Testis (tissue), 3 donors: ENCODE measurements around the gene ZFP62. TPM values are rescaled to one million over a fixed set of nuclear protein-coding genes. Genes with fewer than 3 reads are reported as not detected.

ENCODE experiments used
- DNase-seq: peaks from one replicate; pipeline ENCODE4 v3.0.0-alpha.2; 2019
- H3K27ac ChIP-seq, 2 donors: fragments of 200-600 bp; sonication (generic); one replicate each; pipeline ENCODE4 v1.5.1; 2019
- H3K27me3 ChIP-seq: fragments of 200-600 bp; sonication (generic); one replicate; pipeline ENCODE4 v1.5.1; 2019
- H3K36me3 ChIP-seq: fragments of 200-600 bp; sonication (generic); one replicate; pipeline ENCODE4 v1.5.1; 2017; ENCODE audit warnings: low read depth; ENCODE audit errors: missing control alignments
- H3K4me1 ChIP-seq: fragments of 200-600 bp; sonication (generic); one replicate; pipeline ENCODE4 v1.5.1; 2019
- H3K4me3 ChIP-seq, 2 donors: fragments of 200-600 bp; sonication (generic); one replicate each; pipeline ENCODE4 v1.5.1; 2017 to 2019
- H3K9me3 ChIP-seq: fragments of 200-600 bp; sonication (generic); one replicate; pipeline ENCODE4 v1.5.1; 2017
- POLR2A ChIP-seq: fragments of 450-650 bp; IDR thresholded peaks from one replicate; pipeline ENCODE4 v1.6.1; 2017; ENCODE audit warnings: antibody characterized with exemption, mild to moderate bottlenecking, moderate library complexity
- WGBS, 2 donors: methylation state at CpG; one replicate each; pipeline ENCODE4 v1.1.5; 2018; 5-methylcytosine and 5-hydroxymethylcytosine counted together
- intact Hi-C: fragments of 100-400 bp; cut with DNase I; formaldehyde crosslinking; loops from one replicate; pipeline ENCODE4 v1.15.1; 2023; ENCODE audit warnings: low total_unique reads
- polyA plus RNA-seq: library from polyadenylated mRNA; stranded (reverse); fragments of 350-450 nt; fragmentation: Illumina TruSeq; extraction: RNeasy Lipid Tissue Mini Kit (QIAGEN cat#74804); gene quantifications from one replicate; pipeline ENCODE4 v1.2.3, GENCODE V29; 2014; ENCODE audit warnings: low read depth, low replicate concordance; ENCODE audit not compliant: insufficient read depth
- total RNA-seq, 2 donors: library from RNA; depleted of rRNA; stranded (reverse); fragments of >200 nt; gene quantifications; one replicate each; pipeline ENCODE4 v1.2.3, GENCODE V29; 2016
- TF ChIP-seq, protein P1 (sequence below), 3 experiments: fragments of 450-650 bp in 2 of 3; fragments of 200-600 bp in 1 of 3; sonication (generic) in 1 of 3; IDR thresholded peaks; one replicate each; pipeline ENCODE4 v1.5.1; 2016 to 2019; ENCODE audit warnings: antibody characterized with exemption in 3 of 3, mild to moderate bottlenecking in 2 of 3, moderate library complexity in 1 of 3

Gene ZFP62
- total and polyA plus RNA-seq, 3 donors from 2014 or later = 27.1 to 32.3 (median 29.2) TPM

DNA sequence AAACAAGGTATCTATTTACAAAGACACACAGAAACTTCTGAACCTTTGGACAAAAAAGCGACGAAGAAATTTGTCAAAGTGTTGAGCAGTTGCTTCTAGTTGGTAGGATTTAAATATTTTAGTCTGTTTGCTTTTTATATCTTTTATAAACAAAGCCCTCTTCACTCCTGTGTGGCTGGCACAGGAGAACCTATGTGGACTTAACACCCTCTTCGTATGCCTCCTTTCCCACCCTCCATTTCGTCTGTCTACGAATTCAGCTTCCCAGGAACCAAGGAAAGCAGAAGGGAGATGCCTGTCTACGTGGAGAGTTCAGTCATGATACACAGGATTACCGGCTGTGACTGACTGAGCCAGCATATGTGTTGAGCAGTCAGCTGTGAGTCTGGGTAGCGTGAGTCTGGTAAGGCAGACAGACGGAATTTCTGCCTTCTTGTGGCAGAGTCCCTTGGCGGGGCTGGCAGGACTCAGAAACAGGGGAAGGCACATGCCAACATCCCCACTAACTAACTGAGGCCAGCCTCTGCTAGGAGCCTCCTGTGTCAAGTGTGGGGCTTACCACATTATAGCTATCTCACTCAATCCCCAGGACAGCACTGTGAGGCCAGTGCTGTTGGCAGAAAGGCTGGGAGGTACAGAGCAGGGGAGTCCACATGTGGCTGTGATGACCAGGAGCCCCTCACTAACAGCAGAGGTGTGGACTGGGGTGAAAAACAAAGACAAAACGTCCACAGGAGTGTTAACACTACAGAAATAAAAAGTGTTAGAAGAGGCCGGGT is 13.9 kb upstream of the ZFP62 start:
- Histone ChIP-seq H3K27me3 (no peaks in the 10 kb centered on the region), H3K4me1 (no peaks in the 10 kb centered on the region), H3K4me3 (no peak overlapping the region), H3K9me3 (no peaks in the 10 kb centered on the region), H3K27ac (no peak overlapping the region), H3K36me3 (no peaks in the 10 kb centered on the region)
- DNase-seq = no peak
- 85% methylated on average over 12 of the region's 12 CpGs for WGBS, 2 donors
- intact Hi-C loops = no loop called here
- TF ChIP-seq, protein P1, sequence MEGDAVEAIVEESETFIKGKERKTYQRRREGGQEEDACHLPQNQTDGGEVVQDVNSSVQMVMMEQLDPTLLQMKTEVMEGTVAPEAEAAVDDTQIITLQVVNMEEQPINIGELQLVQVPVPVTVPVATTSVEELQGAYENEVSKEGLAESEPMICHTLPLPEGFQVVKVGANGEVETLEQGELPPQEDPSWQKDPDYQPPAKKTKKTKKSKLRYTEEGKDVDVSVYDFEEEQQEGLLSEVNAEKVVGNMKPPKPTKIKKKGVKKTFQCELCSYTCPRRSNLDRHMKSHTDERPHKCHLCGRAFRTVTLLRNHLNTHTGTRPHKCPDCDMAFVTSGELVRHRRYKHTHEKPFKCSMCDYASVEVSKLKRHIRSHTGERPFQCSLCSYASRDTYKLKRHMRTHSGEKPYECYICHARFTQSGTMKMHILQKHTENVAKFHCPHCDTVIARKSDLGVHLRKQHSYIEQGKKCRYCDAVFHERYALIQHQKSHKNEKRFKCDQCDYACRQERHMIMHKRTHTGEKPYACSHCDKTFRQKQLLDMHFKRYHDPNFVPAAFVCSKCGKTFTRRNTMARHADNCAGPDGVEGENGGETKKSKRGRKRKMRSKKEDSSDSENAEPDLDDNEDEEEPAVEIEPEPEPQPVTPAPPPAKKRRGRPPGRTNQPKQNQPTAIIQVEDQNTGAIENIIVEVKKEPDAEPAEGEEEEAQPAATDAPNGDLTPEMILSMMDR (IDR thresholded peaks at IDR 0.05) = no peak

DNA sequence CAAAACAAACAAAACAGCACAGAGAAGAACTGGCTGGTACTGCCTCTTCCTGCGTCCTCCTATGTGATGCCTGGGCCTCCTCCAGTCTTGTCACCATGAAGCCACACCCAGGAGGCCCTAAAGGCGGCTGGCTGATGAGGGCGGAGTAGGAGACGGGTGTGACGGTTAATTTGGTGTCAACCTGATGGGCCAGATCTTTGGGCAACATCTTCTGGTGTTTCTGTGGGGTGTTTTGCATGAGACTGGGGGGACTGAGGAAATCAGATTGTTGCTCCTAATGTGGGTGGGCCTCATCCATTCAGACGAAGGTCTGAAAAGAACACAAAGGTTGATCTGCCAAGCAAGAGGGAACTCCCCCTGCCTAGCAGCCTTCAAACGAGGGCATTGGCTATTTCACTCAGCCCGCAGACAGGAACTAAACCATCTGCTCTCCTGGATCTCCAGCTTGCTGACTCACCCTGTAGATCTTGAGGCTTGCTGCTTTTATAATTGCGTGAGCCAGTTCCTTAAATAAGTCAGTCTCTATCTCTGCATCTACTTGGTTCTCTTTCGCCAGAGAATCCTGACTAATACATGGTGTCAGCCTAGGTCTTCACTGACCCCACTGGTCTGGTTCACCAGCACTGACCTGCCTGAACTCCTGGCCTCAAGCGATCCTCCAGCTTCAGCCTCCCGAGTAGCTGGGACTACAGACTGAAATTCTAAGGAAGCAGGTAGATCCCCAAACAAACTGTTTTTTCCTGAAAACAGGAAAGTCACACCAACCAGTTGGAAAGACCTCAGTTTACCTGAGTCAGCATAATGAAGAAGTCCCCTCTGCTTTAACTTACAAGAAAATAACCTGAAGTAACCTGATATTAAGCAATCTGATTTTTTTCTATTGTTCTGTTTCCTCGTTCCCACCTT is 12.8 kb upstream of the ZFP62 start:
- no peak for TF ChIP-seq POLR2A
- TF ChIP-seq, protein P1 (IDR thresholded peaks at IDR 0.05) = no peak
- intact Hi-C loops = no loop called here
- H3K9me3 ChIP-seq = no peaks in the 10 kb centered on the region
- H3K27ac ChIP-seq = no peak overlapping the region
- no peaks in the 10 kb centered on the region for H3K4me1 ChIP-seq
- no peak for DNase-seq
- no peaks in the 10 kb centered on the region for H3K27me3 ChIP-seq
- H3K4me3 ChIP-seq = no peak overlapping the region
- 85 to 87% methylated on average over 13 of the region's 13 CpGs for WGBS, 2 donors
- no peaks in the 10 kb centered on the region for H3K36me3 ChIP-seq

DNA sequence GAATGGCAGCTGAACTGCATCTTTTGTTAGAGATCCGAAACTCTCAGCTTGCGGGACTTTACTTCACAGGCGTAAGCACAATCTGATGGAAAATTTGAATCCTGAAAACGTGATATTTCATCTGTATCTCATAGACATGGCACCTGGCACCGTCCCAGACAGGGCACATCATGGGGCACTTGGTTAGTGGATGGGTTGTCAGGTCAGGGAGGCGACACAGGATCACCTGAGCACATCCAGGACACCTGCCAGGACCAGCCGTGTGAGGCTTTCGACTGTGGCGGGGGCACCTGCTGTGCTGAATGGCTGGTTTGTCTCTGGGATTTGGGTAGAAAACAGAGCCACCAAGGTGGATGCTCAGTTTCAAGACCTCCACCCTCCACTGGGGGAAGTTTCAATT is 11.3 kb upstream of the ZFP62 start:
- Histone ChIP-seq H3K27ac (no peak overlapping the region), H3K27me3 (no peaks in the 10 kb centered on the region), H3K4me3 (no peak overlapping the region), H3K4me1 (no peaks in the 10 kb centered on the region), H3K36me3 (no peaks in the 10 kb centered on the region), H3K9me3 (no peaks in the 10 kb centered on the region)
- 80 to 94% methylated on average over 6 to 9 of the region's 9 CpGs for WGBS, 2 donors
- intact Hi-C loops = no loop called here
- no peak for DNase-seq
- TF ChIP-seq, protein P1 (IDR thresholded peaks at IDR 0.05) = no peak
- TF ChIP-seq POLR2A = no peak

DNA sequence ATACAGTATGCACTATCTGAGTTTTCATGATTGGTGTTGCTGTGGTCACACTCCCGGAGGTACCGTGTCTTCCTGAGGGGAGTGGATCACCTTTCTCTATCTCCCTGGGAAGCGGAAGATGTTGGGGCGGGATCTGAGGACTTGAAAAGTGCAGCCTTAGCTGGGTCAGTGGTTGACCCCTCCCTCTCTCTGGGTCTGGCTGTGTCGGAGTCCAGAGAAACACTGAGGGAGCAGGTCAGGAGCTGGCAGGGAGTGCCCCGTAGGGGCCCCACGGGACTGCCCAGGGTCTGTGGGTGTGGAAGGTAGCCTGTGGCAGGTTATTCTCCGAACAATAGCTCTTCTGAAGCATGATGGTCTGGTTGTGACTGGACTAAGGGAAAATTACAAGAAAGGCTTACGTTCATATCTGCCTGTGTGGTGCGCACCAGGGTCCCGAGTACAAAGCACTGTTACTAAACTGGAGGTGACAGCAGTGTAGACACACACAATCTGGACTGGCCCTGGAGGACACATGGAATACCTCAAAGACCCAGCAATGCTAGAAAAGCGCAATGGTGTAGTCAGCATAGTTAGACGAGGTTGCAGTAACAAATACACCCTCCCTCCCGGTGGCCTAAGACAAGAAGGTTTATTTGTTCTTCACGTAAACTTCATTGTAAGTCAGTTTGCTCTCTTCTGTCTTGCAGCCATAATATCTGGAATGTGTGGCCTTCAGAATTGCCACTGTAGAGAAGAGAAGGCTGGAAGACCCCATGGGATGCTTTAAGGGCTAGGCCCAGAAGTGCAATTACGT is 9.4 kb upstream of the ZFP62 start:
- no peaks in the 10 kb centered on the region for H3K27me3 ChIP-seq
- no peak for TF ChIP-seq POLR2A
- TF ChIP-seq, protein P1 (IDR thresholded peaks at IDR 0.05) = no peak
- no peaks in the 10 kb centered on the region for H3K36me3 ChIP-seq
- DNase-seq = no peak
- no peaks in the 10 kb centered on the region for H3K9me3 ChIP-seq
- no peaks in the 10 kb centered on the region for H3K4me1 ChIP-seq
- H3K27ac ChIP-seq = peak overlapping the region in 1 of 2 donors; percentile 42
- intact Hi-C loops = no loop called here
- 70 to 74% methylated on average over 16 of the region's 16 CpGs for WGBS, 2 donors
- H3K4me3 ChIP-seq = no peak overlapping the region
